ENCODE results near the gene MTPN. TPM values are rescaled to one million over a fixed set of nuclear protein-coding genes. Genes with fewer than 3 reads are reported as not detected.
A peak's percentile ranks its signal among the peaks of the same experiment; 100 is the strongest.

Gene MTPN
- total RNA-seq, 1 donor, result 172 TPM

DNA sequence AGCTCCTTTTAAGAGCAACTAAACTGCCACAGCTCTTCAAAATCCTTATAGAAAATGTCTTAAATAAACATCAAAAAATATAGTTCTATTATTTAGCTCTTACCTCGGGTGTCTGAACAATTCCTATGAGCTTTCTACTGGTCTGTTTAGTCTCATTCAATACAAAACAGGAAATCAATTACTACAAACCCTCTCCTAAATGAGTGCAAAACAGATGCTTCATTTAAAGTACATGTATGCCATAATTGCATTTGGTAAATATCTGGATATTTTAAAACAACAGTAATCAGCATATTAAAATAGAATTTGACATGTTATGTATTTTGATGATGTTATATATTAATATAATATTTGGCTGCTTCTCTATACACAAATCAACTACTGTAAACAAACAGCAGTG, 38.5 kb upstream of the MTPN start:
- H3K4me3 ChIP-seq (ENCODE audit: low read depth, low read length), result no peak overlapping the region
- DNase-seq (ENCODE audit: low read depth), result no peak
- no peak for TF ChIP-seq CTCF (IDR thresholded peaks at IDR 0.05; ENCODE audit: insufficient read depth, low read length)

- DNase-seq (ENCODE audit: low read depth), result no peak
- no peak for TF ChIP-seq CTCF (IDR thresholded peaks at IDR 0.05; ENCODE audit: insufficient read depth, low read length)
- no peak overlapping the region for H3K4me3 ChIP-seq (ENCODE audit: low read depth, low read length)
Measured at GRCh38 chr7:136014659-136015058, 37.5 kb upstream of the MTPN start.

DNA sequence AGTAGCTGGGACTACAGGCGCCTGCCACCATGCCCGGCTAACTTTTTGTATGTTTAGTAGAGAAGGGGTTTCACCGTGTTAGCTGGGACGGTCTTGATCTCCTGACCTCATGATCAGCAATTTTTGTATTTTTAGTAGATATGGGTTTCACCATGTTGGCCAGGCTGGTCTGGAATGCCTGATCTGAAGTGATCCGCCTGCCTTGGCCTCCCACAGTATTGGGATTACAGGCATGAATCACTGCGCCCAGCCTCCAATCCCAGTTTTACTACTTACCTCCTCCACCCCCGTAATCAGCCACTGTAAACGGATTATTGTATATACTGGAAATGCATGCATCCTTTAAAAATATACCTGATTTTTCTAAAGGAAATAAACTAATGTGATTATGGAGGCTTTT, 35.1 kb upstream of the MTPN start:
- no peak for DNase-seq (ENCODE audit: low read depth)
- TF ChIP-seq CTCF (IDR thresholded peaks at IDR 0.05; ENCODE audit: insufficient read depth, low read length), result no peak

GRCh38 chr7:136009488-136010079, 32.4 kb upstream of the MTPN start:
- DNase-seq (ENCODE audit: low read depth), result peak; percentile 75
- TF ChIP-seq CTCF (IDR thresholded peaks at IDR 0.05; ENCODE audit: insufficient read depth, low read length), result peak; percentile 57
- H3K4me3 ChIP-seq (ENCODE audit: low read depth, low read length), result no peak overlapping the region

More for the DNA sequence above, 35.1 kb upstream of the MTPN start:
- no peak overlapping the region for H3K4me3 ChIP-seq (ENCODE audit: low read depth, low read length)

- TF ChIP-seq CTCF (IDR thresholded peaks at IDR 0.05; ENCODE audit: insufficient read depth, low read length), result no peak
- no peak for DNase-seq (ENCODE audit: low read depth)
- H3K4me3 ChIP-seq (ENCODE audit: low read depth, low read length), result no peak overlapping the region
Measured at GRCh38 chr7:136006208-136006607, 29.0 kb upstream of the MTPN start.

DNA sequence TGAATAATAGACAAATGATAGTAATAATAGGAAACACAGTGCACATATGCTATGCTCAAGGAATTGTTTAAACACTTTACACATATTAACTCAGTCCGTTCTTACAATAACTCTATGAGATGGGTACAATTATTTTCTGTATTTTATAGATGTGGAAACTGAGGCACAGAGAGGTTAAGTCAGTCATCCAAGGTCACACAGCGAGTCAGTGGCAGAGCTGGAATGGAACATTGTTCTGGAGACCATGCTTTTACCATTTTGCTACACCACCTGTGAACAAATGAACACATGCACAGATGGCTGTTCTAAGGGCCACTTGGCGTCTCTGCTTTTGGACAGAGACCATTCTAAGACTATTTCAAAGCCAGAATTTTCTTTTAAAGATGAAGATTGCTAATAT, 26.9 kb upstream of the MTPN start:
- no peak for DNase-seq (ENCODE audit: low read depth)
- TF ChIP-seq CTCF (IDR thresholded peaks at IDR 0.05; ENCODE audit: insufficient read depth, low read length), result no peak
- no peak overlapping the region for H3K4me3 ChIP-seq (ENCODE audit: low read depth, low read length)

- H3K4me3 ChIP-seq (ENCODE audit: low read depth, low read length), result no peak overlapping the region
- no peak for DNase-seq (ENCODE audit: low read depth)
- TF ChIP-seq CTCF (IDR thresholded peaks at IDR 0.05; ENCODE audit: insufficient read depth, low read length), result no peak
Measured at GRCh38 chr7:136002802-136003201, 25.6 kb upstream of the MTPN start.
